ENCODE results near the gene ZNF148. TPM values are rescaled to one million over a fixed set of nuclear protein-coding genes. Genes with fewer than 3 reads are reported as not detected.

ZNF148 gene
- 7.6 to 13.9 TPM (median 12.4 TPM) in 5 replicates for total RNA-seq (2022; extraction: Qiagen RNA extraction)

GRCh38 chr3:125374996-125375941 lies at the start of gene ZNF148:
Gene ZNF148, minus strand, starts transcription at chr3:125375325. Its CDS starts 61,685 bp downstream, at chr3:125313640.

GRCh38 chr3:125212509-125213363 lies 162.4 kb downstream of the ZNF148 start, which contains the start of gene SLC12A8:
Gene SLC12A8, minus strand, starts transcription at chr3:125212748. Its CDS starts 1,399 bp downstream, at chr3:125211349.

Other genes with a start within 250 kb of the ZNF148 start
- gene SLC12A8, start 162.6 kb downstream of the ZNF148 start, total RNA-seq (2022; extraction: Qiagen RNA extraction), result 1.8 to 2.7 TPM (median 2.1 TPM) in 5 replicates
- gene SNX4, start 144.9 kb upstream of the ZNF148 start, total RNA-seq (2022; extraction: Qiagen RNA extraction), result 22.6 to 29.3 TPM (median 27.3 TPM) in 5 replicates
- 6.8 to 9.2 TPM (median 8.2 TPM) in 5 replicates for gene OSBPL11, start 220.2 kb upstream of the ZNF148 start, total RNA-seq (2022; extraction: Qiagen RNA extraction)

All from A549 treated with dexamethasone at 1 μM for 4 hours (cell line).